ENCODE data around the gene SSH2.

Gene SSH2

GRCh38 chr17:29761040-29761761 lies 168.8 kb downstream of the SSH2 start:
- in situ Hi-C loops (cut with MboI; ENCODE audit: low pct_unique_long_range_greater_than_20kb, low sequenced_read_pairs): no loop called here
- DNase-seq: peak; percentile 93

GRCh38 chr17:29760279-29761039 lies 169.6 kb downstream of the SSH2 start:
- peak; percentile 75 for DNase-seq

GRCh38 chr17:29758255-29758654 lies 171.8 kb downstream of the SSH2 start:
- in situ Hi-C loops (cut with MboI; ENCODE audit: low pct_unique_long_range_greater_than_20kb, low sequenced_read_pairs): no loop called here
- no peak for DNase-seq

More at GRCh38 chr17:29760279-29761039, 169.6 kb downstream of the SSH2 start:
- in situ Hi-C loops (cut with MboI; ENCODE audit: low pct_unique_long_range_greater_than_20kb, low sequenced_read_pairs): no loop called here

GRCh38 chr17:29757788-29758187 lies 172.2 kb downstream of the SSH2 start:
- in situ Hi-C loops (cut with MboI; ENCODE audit: low pct_unique_long_range_greater_than_20kb, low sequenced_read_pairs): no loop called here

GRCh38 chr17:29753845-29754439 lies 176.1 kb downstream of the SSH2 start:
- in situ Hi-C loops (cut with MboI; ENCODE audit: low pct_unique_long_range_greater_than_20kb, low sequenced_read_pairs): no loop called here
- no peak for DNase-seq

More at GRCh38 chr17:29757788-29758187, 172.2 kb downstream of the SSH2 start:
- peak; percentile 28 for DNase-seq

- in situ Hi-C loops (cut with MboI; ENCODE audit: low pct_unique_long_range_greater_than_20kb, low sequenced_read_pairs): no loop called here
- DNase-seq: no peak
These were observed 180.8 kb downstream of the SSH2 start for GRCh38 chr17:29749045-29749825.

- DNase-seq: no peak
- in situ Hi-C loops (cut with MboI; ENCODE audit: low pct_unique_long_range_greater_than_20kb, low sequenced_read_pairs): no loop called here
These were observed 181.6 kb downstream of the SSH2 start for GRCh38 chr17:29748400-29748799.

- in situ Hi-C loops (cut with MboI; ENCODE audit: low pct_unique_long_range_greater_than_20kb, low sequenced_read_pairs): no loop called here
- no peak for DNase-seq
These were observed 182.4 kb downstream of the SSH2 start for GRCh38 chr17:29747660-29748059.

- DNase-seq: no peak
- in situ Hi-C loops (cut with MboI; ENCODE audit: low pct_unique_long_range_greater_than_20kb, low sequenced_read_pairs): no loop called here
These were observed 183.4 kb downstream of the SSH2 start for GRCh38 chr17:29746669-29747068.

GRCh38 chr17:29744121-29744520 lies 185.9 kb downstream of the SSH2 start:
- in situ Hi-C loops (cut with MboI; ENCODE audit: low pct_unique_long_range_greater_than_20kb, low sequenced_read_pairs): no loop called here
- DNase-seq: no peak

- in situ Hi-C loops (cut with MboI; ENCODE audit: low pct_unique_long_range_greater_than_20kb, low sequenced_read_pairs): no loop called here
These were observed 187.9 kb downstream of the SSH2 start for GRCh38 chr17:29742210-29742513.

GRCh38 chr17:29740017-29740416 lies 190.0 kb downstream of the SSH2 start:
- DNase-seq: no peak
- in situ Hi-C loops (cut with MboI; ENCODE audit: low pct_unique_long_range_greater_than_20kb, low sequenced_read_pairs): no loop called here

More at GRCh38 chr17:29742210-29742513, 187.9 kb downstream of the SSH2 start:
- DNase-seq: no peak

GRCh38 chr17:29734640-29735039 lies 195.4 kb downstream of the SSH2 start:
- no peak for DNase-seq
- in situ Hi-C loops (cut with MboI; ENCODE audit: low pct_unique_long_range_greater_than_20kb, low sequenced_read_pairs): no loop called here

- in situ Hi-C loops (cut with MboI; ENCODE audit: low pct_unique_long_range_greater_than_20kb, low sequenced_read_pairs): no loop called here
- no peak for DNase-seq
These were observed 196.9 kb downstream of the SSH2 start for GRCh38 chr17:29733166-29733565.

GRCh38 chr17:29732613-29733012 lies 197.4 kb downstream of the SSH2 start:
- in situ Hi-C loops (cut with MboI; ENCODE audit: low pct_unique_long_range_greater_than_20kb, low sequenced_read_pairs): no loop called here
- DNase-seq: no peak

GRCh38 chr17:29732209-29732608 lies 197.8 kb downstream of the SSH2 start:
- in situ Hi-C loops (cut with MboI; ENCODE audit: low pct_unique_long_range_greater_than_20kb, low sequenced_read_pairs): no loop called here
- no peak for DNase-seq

- DNase-seq: no peak
- in situ Hi-C loops (cut with MboI; ENCODE audit: low pct_unique_long_range_greater_than_20kb, low sequenced_read_pairs): no loop called here
These were observed 198.5 kb downstream of the SSH2 start for GRCh38 chr17:29731589-29731929.

GRCh38 chr17:29728490-29728889 lies 201.5 kb downstream of the SSH2 start:
- in situ Hi-C loops (cut with MboI; ENCODE audit: low pct_unique_long_range_greater_than_20kb, low sequenced_read_pairs): no loop called here

GRCh38 chr17:29726715-29727252 lies 203.2 kb downstream of the SSH2 start:
- DNase-seq: peak; percentile 90
- in situ Hi-C loops (cut with MboI; ENCODE audit: low pct_unique_long_range_greater_than_20kb, low sequenced_read_pairs): no loop called here

More at GRCh38 chr17:29728490-29728889, 201.5 kb downstream of the SSH2 start:
- DNase-seq: no peak

All from KBM-7 (cell line).